ENCODE measurements around the gene ATXN1.

ATXN1 gene

DNA sequence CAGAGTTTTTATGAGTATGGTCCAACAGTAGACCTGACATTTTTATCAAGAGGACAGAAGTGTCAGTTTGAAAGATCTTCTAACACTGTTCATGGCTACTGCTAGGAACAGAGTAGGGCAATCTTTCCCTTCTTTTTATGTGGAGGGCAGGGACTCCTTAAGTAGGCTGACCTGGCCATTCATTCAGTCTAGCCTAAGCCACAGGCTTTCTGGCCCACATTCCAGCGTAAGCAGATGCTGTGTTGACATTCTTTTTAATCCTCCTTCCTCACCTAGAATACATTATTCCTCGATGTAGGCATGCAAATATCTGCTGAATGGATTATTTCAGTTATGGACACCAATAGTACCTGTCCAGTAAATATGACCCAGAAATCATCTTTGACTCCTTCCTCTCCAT lies 188.3 kb downstream of the ATXN1 start (continued):
- TF ChIP-seq, protein P1, sequence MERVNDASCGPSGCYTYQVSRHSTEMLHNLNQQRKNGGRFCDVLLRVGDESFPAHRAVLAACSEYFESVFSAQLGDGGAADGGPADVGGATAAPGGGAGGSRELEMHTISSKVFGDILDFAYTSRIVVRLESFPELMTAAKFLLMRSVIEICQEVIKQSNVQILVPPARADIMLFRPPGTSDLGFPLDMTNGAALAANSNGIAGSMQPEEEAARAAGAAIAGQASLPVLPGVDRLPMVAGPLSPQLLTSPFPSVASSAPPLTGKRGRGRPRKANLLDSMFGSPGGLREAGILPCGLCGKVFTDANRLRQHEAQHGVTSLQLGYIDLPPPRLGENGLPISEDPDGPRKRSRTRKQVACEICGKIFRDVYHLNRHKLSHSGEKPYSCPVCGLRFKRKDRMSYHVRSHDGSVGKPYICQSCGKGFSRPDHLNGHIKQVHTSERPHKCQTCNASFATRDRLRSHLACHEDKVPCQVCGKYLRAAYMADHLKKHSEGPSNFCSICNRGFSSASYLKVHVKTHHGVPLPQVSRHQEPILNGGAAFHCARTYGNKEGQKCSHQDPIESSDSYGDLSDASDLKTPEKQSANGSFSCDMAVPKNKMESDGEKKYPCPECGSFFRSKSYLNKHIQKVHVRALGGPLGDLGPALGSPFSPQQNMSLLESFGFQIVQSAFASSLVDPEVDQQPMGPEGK (tag by site-specific recombination; IDR thresholded peaks at IDR 0.05): no peak
- TF ChIP-seq ZNF138 (tag by site-specific recombination; IDR thresholded peaks at IDR 0.05; ENCODE audit: borderline replicate concordance): no peak

DNA sequence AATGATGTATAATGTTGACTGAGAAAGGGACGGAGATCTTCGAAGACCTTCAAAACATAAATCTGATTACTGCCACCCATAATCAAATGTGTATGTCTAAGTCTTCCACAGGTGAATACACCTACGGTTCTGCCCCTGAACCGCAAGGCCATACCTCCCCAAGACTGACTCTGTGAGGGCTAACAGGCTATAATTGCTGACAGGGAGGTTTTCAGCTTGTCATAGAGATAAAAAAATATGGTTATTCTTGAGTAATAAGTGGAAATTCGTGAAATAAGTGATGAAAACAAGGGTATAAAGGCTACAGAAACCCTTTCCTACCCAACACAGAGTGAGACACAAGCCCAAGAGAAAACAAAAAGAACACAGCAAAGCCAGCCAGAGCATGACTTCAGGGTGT lies 188.9 kb downstream of the ATXN1 start:
- Histone ChIP-seq H3K27ac (ENCODE audit: extremely low read depth, low read depth, low read length) (no peak overlapping the region), H3K4me1 (ENCODE audit: control insufficient read depth, insufficient read depth, low read length) (peaks cover 24% of the 10 kb centered on the region), H3K36me3 (ENCODE audit: control insufficient read depth in 2 of 2, insufficient read depth in 1 of 2, low read length in 2 of 2) (no peaks in the 10 kb centered on the region), H3K4me3 (ENCODE audit: low read depth, low read length) (no peak overlapping the region), H3K9me3 (ENCODE audit: control insufficient read depth, insufficient read depth, low read depth, low read length) (no peaks in the 10 kb centered on the region)
- ChIA-PET POLR2A (no interaction called here), CTCF (no interaction called here)
- TF ChIP-seq ZNF558 (tag by site-specific recombination; IDR thresholded peaks at IDR 0.05): no peak
- TF ChIP-seq KLF9 (tag by site-specific recombination; IDR thresholded peaks at IDR 0.05; ENCODE audit: low read depth): no peak
- TF ChIP-seq, protein P2, sequence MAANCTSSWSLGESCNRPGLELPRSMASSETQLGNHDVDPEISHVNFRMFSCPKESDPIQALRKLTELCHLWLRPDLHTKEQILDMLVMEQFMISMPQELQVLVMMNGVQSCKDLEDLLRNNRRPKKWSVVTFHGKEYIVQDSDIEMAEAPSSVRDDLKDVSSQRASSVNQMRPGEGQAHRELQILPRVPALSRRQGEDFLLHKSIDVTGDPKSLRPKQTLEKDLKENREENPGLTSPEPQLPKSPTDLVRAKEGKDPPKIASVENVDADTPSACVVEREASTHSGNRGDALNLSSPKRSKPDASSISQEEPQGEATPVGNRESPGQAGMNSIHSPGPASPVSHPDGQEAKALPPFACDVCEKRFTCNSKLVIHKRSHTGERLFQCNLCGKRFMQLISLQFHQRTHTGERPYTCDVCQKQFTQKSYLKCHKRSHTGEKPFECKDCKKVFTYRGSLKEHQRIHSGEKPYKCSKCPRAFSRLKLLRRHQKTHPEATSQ (tag by site-specific recombination; IDR thresholded peaks at IDR 0.05): no peak
- no peak for TF ChIP-seq ZNF138 (tag by site-specific recombination; IDR thresholded peaks at IDR 0.05; ENCODE audit: borderline replicate concordance)
- TF ChIP-seq KLF7 (tag by site-specific recombination; IDR thresholded peaks at IDR 0.05; ENCODE audit: borderline replicate concordance): no peak
- TF ChIP-seq ZBTB21 (tag by site-specific recombination; IDR thresholded peaks at IDR 0.05): no peak
- no peak for TF ChIP-seq ZIC2 (tag by site-specific recombination; IDR thresholded peaks at IDR 0.05)
- TF ChIP-seq SETDB1 (IDR thresholded peaks at IDR 0.05; ENCODE audit: insufficient read length, low read length): no peak
- TF ChIP-seq, protein P3, sequence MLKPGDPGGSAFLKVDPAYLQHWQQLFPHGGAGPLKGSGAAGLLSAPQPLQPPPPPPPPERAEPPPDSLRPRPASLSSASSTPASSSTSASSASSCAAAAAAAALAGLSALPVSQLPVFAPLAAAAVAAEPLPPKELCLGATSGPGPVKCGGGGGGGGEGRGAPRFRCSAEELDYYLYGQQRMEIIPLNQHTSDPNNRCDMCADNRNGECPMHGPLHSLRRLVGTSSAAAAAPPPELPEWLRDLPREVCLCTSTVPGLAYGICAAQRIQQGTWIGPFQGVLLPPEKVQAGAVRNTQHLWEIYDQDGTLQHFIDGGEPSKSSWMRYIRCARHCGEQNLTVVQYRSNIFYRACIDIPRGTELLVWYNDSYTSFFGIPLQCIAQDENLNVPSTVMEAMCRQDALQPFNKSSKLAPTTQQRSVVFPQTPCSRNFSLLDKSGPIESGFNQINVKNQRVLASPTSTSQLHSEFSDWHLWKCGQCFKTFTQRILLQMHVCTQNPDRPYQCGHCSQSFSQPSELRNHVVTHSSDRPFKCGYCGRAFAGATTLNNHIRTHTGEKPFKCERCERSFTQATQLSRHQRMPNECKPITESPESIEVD (tag by site-specific recombination; IDR thresholded peaks at IDR 0.05): no peak
- no peak for TF ChIP-seq ZXDB (tag by site-specific recombination; IDR thresholded peaks at IDR 0.05)
- TF ChIP-seq, protein P4, sequence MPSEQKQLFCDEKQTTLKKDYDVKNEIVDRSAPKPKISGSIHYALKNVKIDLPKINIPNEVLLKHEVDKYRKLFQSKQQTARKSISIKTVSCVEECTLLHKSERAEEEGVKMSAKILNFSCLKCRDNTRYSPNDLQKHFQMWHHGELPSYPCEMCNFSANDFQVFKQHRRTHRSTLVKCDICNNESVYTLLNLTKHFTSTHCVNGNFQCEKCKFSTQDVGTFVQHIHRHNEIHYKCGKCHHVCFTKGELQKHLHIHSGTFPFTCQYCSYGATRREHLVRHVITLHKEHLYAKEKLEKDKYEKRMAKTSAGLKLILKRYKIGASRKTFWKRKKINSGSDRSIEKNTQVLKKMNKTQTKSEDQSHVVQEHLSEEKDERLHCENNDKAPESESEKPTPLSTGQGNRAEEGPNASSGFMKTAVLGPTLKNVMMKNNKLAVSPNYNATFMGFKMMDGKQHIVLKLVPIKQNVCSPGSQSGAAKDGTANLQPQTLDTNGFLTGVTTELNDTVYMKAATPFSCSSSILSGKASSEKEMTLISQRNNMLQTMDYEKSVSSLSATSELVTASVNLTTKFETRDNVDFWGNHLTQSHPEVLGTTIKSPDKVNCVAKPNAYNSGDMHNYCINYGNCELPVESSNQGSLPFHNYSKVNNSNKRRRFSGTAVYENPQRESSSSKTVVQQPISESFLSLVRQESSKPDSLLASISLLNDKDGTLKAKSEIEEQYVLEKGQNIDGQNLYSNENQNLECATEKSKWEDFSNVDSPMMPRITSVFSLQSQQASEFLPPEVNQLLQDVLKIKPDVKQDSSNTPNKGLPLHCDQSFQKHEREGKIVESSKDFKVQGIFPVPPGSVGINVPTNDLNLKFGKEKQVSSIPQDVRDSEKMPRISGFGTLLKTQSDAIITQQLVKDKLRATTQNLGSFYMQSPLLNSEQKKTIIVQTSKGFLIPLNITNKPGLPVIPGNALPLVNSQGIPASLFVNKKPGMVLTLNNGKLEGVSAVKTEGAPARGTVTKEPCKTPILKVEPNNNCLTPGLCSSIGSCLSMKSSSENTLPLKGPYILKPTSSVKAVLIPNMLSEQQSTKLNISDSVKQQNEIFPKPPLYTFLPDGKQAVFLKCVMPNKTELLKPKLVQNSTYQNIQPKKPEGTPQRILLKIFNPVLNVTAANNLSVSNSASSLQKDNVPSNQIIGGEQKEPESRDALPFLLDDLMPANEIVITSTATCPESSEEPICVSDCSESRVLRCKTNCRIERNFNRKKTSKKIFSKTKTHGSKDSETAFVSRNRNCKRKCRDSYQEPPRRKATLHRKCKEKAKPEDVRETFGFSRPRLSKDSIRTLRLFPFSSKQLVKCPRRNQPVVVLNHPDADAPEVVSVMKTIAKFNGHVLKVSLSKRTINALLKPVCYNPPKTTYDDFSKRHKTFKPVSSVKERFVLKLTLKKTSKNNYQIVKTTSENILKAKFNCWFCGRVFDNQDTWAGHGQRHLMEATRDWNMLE (tag by site-specific recombination; conservative IDR thresholded peaks at IDR 0.05; ENCODE audit: low read depth): no peak
- TF ChIP-seq ZNF133 (tag by site-specific recombination; IDR thresholded peaks at IDR 0.05): no peak
- TF ChIP-seq GFI1B (tag by site-specific recombination; IDR thresholded peaks at IDR 0.05): no peak
- no peak for TF ChIP-seq ZNF624 (tag by site-specific recombination; IDR thresholded peaks at IDR 0.05)
- no peak for TF ChIP-seq ZSCAN30 (tag by site-specific recombination; IDR thresholded peaks at IDR 0.05)
- no peak for TF ChIP-seq ZNF600 (tag by site-specific recombination; IDR thresholded peaks at IDR 0.05)
- no peak for TF ChIP-seq ZNF521 (tag by site-specific recombination; IDR thresholded peaks at IDR 0.05)
